SW 1271 (cell line): ENCODE results near the gene HOXB5.

Experiments
- DNase-seq, 2 experiments: peaks; one replicate each; lab custom pipeline; 2025; lab: John Stamatoyannopoulos, UW

The HOXB5 gene

GRCh38 chr17:48615963-48616716 lies 22.6 kb upstream of the HOXB5 start:
- no peak for DNase-seq

- DNase-seq, result no peak
These were observed 21.7 kb upstream of the HOXB5 start, which contains the start of gene HOXB8 for GRCh38 chr17:48615047-48615962. HOXB8 (minus strand) TSS chr17:48615292; CDS start chr17:48614704, 588 bp downstream.

GRCh38 chr17:48613862-48614694 lies 20.5 kb upstream of the HOXB5 start:
- no peak for DNase-seq

GRCh38 chr17:48612854-48613691 lies 19.5 kb upstream of the HOXB5 start:
- DNase-seq, result peak; percentile 34 to 56

GRCh38 chr17:48612456-48612853 lies 18.9 kb upstream of the HOXB5 start:
- DNase-seq, result no peak

- no peak for DNase-seq
These were observed 18.3 kb upstream of the HOXB5 start for GRCh38 chr17:48611681-48612455.

GRCh38 chr17:48611213-48611612 lies 17.6 kb upstream of the HOXB5 start:
- no peak for DNase-seq

- peak; percentile 46 to 57 for DNase-seq
These were observed 17.0 kb upstream of the HOXB5 start, which contains the start of gene HOXB7 for GRCh38 chr17:48610282-48611211. HOXB7 (minus strand) TSS chr17:48611017; CDS start chr17:48610918, 99 bp downstream.

- no peak for DNase-seq
These were observed 16.2 kb upstream of the HOXB5 start for GRCh38 chr17:48609759-48610281.

- DNase-seq, result no peak
These were observed 15.5 kb upstream of the HOXB5 start for GRCh38 chr17:48609033-48609432.

GRCh38 chr17:48608494-48608834 lies 14.9 kb upstream of the HOXB5 start:
- no peak for DNase-seq

- DNase-seq, result no peak
These were observed 13.5 kb upstream of the HOXB5 start for GRCh38 chr17:48606892-48607614.

- DNase-seq, result no peak
These were observed 12.7 kb upstream of the HOXB5 start for GRCh38 chr17:48605991-48606891.

- no peak for DNase-seq
These were observed 11.9 kb upstream of the HOXB5 start for GRCh38 chr17:48605409-48605919.

GRCh38 chr17:48604770-48605329 lies 11.3 kb upstream of the HOXB5 start, which contains the start of gene HOXB6:
HOXB6 (minus strand) TSS chr17:48604986; CDS start chr17:48598150, 6,836 bp downstream.
- DNase-seq, result no peak

GRCh38 chr17:48603959-48604769 lies 10.6 kb upstream of the HOXB5 start:
- peak in 1 of 2 experiments; percentile 51 for DNase-seq
